Measurements from ENCODE around the gene CYP4A22. TPM values are rescaled to one million over a fixed set of nuclear protein-coding genes. Genes with fewer than 3 reads are reported as not detected.

The CYP4A22 gene
- total RNA-seq, 4 donors from 2014 or later, result 0.47 to 0.88 TPM; not detected in 2

DNA sequence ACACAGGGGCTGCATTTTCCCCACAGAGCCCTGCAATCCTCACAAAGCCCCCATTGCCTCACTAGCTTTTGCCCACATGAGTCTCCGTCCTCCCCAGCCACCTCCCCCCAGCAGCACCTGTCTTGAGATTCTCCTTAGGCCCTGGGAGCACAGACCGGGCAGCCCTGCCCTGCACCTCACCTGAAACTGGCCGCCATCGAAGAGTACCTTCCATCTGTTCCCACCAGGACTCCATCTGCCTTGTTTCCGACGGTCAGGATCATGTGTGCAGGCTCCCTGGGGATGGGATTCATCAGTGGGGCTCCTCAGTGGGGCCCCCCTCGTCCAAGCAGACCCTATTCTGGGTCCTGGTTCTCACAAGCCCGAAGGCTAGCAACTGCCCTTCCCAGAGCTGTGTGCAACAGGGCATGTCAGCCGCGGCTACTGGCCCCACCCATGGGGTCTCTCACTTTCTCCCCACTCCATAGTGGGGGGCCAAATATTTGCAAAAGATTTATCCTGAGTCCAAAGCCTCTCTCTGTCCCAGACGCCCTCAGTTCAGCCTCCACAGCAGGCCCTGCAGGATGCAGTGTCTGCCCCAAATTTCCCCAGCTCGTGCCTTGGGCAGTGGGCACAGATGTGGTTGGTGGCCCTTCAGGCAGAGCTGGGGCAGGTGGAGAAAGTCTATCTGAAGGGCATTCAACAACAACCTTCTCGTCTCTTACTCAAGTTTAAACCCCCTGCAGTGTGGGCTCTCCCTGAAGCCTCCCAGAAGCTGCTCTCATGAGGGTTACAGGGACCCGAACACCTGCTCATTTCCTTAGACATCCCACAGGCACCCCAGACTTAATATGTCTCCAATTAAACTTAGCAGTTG lies 47.8 kb downstream of the CYP4A22 start:
- Histone ChIP-seq H3K27ac (no peak overlapping the region), H3K27me3 (no peaks in the 10 kb centered on the region), H3K4me3 (no peak overlapping the region), H3K4me1 (peaks cover 0 to 13% (median 0%) of the 10 kb centered on the region in 4 donors), H3K9me3 (no peaks in the 10 kb centered on the region), H3K36me3 (no peaks in the 10 kb centered on the region)
- DNase-seq, result no peak
- no peak for TF ChIP-seq POLR2A (IDR thresholded peaks at IDR 0.05)
- TF ChIP-seq, protein P1, sequence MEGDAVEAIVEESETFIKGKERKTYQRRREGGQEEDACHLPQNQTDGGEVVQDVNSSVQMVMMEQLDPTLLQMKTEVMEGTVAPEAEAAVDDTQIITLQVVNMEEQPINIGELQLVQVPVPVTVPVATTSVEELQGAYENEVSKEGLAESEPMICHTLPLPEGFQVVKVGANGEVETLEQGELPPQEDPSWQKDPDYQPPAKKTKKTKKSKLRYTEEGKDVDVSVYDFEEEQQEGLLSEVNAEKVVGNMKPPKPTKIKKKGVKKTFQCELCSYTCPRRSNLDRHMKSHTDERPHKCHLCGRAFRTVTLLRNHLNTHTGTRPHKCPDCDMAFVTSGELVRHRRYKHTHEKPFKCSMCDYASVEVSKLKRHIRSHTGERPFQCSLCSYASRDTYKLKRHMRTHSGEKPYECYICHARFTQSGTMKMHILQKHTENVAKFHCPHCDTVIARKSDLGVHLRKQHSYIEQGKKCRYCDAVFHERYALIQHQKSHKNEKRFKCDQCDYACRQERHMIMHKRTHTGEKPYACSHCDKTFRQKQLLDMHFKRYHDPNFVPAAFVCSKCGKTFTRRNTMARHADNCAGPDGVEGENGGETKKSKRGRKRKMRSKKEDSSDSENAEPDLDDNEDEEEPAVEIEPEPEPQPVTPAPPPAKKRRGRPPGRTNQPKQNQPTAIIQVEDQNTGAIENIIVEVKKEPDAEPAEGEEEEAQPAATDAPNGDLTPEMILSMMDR (IDR thresholded peaks at IDR 0.05), result no peak

DNA sequence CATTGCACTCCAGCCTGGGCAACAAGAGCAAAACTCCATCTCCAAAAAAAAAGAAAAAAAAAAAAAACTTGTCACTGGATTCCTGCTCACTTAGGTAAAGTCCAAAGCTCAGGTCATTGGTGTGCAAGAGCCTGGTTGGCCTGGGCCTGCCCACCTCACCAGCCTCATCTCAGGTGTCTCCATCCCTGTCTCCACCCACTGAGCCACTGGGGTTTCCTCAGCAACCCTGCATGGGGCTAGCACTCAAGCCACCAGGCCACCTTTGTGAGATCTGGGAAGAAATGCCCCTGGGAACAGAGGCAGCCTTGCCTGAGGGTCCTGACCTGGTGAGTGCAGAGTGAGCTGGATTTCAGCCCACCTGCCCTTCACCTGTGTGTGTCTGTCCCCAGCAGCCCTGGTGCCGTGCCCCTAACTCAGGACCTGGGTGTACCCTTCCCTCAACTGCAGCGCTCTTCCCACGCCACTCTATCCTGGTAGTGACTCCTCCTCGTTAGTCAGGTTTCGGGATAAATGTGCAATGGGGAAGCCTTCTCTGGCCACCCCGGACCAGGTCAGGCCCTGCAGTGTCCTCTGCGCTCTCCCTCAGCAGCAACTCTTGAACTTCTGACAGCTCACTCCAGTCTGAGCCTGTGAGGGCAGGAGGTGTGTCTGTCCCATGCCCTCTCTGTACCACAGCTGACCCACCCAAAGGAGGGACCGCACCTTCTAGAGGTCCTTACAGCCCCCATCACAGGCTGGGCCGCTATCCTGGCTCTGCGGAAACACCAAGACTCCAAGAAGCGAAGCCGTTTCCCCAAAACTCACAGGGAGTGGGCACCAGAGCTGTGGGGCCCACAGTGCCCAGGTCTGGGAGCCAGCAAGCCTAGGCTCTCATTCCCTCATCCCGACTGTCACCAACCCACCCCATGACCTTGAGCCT lies 49.3 kb downstream of the CYP4A22 start:
- Histone ChIP-seq H3K36me3 (no peaks in the 10 kb centered on the region), H3K27me3 (no peaks in the 10 kb centered on the region), H3K27ac (no peak overlapping the region), H3K4me1 (peaks cover 0 to 17% (median 2%) of the 10 kb centered on the region in 4 donors), H3K9me3 (no peaks in the 10 kb centered on the region), H3K4me3 (no peak overlapping the region)
- DNase-seq, result no peak
- TF ChIP-seq, protein P1 (IDR thresholded peaks at IDR 0.05), result no peak
- TF ChIP-seq POLR2A (IDR thresholded peaks at IDR 0.05), result no peak

DNA sequence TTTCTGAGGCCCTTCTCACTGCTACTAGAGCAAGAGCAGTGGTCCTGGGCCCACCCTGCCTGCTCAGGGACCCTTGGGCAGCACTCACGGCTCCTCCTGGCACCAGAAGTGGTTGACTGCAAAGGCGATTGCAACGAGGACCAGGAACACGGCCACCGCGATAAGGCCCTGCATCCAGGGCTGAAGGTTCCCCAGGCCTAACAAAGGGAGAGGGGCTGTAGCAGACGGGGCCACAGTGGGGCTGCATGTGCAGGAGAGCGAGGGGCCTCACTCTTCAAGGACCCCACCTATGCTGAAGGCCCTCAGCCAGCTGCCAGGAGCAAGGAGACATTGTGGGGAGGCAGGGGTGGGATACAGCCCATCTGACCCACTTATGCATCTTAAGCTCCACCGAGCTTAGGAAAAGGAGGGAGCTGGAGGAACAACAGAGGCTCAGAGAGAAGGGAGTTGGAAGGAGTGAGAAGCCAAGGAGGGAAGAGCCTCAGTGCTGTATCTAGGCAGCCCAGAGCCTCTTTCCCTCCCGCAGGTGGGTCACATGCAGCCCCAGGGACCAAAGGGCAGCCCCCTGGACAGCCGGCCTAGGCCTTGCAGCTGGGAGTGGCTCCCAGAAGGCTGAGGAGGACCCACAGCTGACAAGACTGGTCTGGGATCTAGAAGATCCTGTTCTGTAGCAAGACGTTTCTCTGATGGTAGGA lies 50.1 kb downstream of the CYP4A22 start:
- H3K4me1 ChIP-seq, result peaks cover 0 to 24% (median 2%) of the 10 kb centered on the region in 4 donors
- no peak overlapping the region for H3K27ac ChIP-seq

DNA sequence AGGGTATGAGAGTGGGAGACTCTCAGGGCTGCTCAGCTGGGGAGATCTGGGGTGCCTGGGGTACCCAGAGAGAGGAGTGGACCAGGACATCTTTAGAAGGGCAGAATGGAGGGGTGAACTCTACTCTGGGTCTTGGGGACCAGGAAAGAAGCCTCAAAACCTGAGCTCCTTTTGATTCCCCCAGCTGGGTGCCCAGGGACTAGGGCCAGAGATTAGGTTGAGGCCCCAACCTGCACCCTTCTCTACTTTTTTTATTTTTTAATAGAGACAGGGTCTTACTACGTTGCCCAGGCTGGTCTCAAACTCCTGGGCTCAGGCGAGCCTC lies 50.6 kb downstream of the CYP4A22 start:
- Histone ChIP-seq H3K27ac (no peak overlapping the region), H3K9me3 (no peaks in the 10 kb centered on the region), H3K4me1 (peaks cover 0 to 29% (median 2%) of the 10 kb centered on the region in 4 donors), H3K4me3 (no peak overlapping the region), H3K36me3 (no peaks in the 10 kb centered on the region), H3K27me3 (no peaks in the 10 kb centered on the region)
- no peak for DNase-seq
- TF ChIP-seq, protein P1 (IDR thresholded peaks at IDR 0.05), result no peak
- no peak for TF ChIP-seq POLR2A (IDR thresholded peaks at IDR 0.05)

More for the DNA sequence above, 50.1 kb downstream of the CYP4A22 start:
- TF ChIP-seq, protein P1 (IDR thresholded peaks at IDR 0.05), result no peak
- TF ChIP-seq POLR2A (IDR thresholded peaks at IDR 0.05), result no peak
- Histone ChIP-seq H3K4me3 (no peak overlapping the region), H3K27me3 (no peaks in the 10 kb centered on the region), H3K9me3 (no peaks in the 10 kb centered on the region), H3K36me3 (no peaks in the 10 kb centered on the region)
- DNase-seq, result no peak

Measured in Peyer's patch (tissue), 4 donors.